ENCODE data around the gene FASLG.

The FASLG gene

DNA sequence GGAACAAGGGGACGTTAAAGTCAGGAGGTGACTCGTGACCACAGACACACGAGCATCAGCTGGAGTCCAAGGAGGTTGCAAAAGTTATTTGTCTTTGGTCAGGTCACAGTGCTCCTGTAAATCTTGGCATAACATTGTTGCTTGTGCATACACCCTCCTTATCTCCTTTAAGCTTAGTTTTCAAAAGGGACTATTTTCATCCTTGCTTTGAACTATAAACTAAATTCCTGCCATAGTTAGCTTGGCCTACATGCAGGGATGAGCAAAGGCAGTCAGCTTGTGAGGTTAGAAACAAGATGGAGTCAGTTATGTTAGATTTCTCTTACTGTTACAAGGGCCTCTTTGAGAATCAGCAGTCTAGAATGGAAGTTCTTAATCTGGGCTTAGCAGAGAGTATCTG lies 28.0 kb upstream of the FASLG start:
- H3K27ac Mint-ChIP-seq = no peak overlapping the region
- no peaks in the 10 kb centered on the region for H3K36me3 Mint-ChIP-seq (ENCODE audit: low read depth)
- no peaks in the 10 kb centered on the region for H3K9me3 Mint-ChIP-seq
- peaks cover 22% of the 10 kb centered on the region for H3K4me1 Mint-ChIP-seq (ENCODE audit: low read depth)
- peaks cover 28% of the 10 kb centered on the region for H3K27me3 Mint-ChIP-seq (ENCODE audit: low read depth)
- H3K4me3 Mint-ChIP-seq = no peak overlapping the region

GRCh38 chr1:172637522-172637921 lies 21.4 kb upstream of the FASLG start:
- Mint-ChIP-seq H3K27ac (peak overlapping the region; percentile 16), H3K27me3 (ENCODE audit: low read depth) (peaks cover 29% of the 10 kb centered on the region), H3K4me1 (ENCODE audit: low read depth) (peaks cover 46% of the 10 kb centered on the region), H3K36me3 (ENCODE audit: low read depth) (peaks cover 9% of the 10 kb centered on the region), H3K9me3 (peaks cover 6% of the 10 kb centered on the region), H3K4me3 (no peak overlapping the region)

GRCh38 chr1:172638249-172638648 lies 20.7 kb upstream of the FASLG start:
- Mint-ChIP-seq H3K4me1 (ENCODE audit: low read depth) (peaks cover 49% of the 10 kb centered on the region), H3K36me3 (ENCODE audit: low read depth) (peaks cover 9% of the 10 kb centered on the region), H3K9me3 (peaks cover 6% of the 10 kb centered on the region), H3K27ac (peak overlapping the region; percentile 92), H3K27me3 (ENCODE audit: low read depth) (peaks cover 28% of the 10 kb centered on the region), H3K4me3 (peak overlapping the region; percentile 68)

- Mint-ChIP-seq H3K9me3 (peaks cover 6% of the 10 kb centered on the region), H3K36me3 (ENCODE audit: low read depth) (peaks cover 9% of the 10 kb centered on the region)
Observed at GRCh38 chr1:172638885-172639831, 19.7 kb upstream of the FASLG start.

DNA sequence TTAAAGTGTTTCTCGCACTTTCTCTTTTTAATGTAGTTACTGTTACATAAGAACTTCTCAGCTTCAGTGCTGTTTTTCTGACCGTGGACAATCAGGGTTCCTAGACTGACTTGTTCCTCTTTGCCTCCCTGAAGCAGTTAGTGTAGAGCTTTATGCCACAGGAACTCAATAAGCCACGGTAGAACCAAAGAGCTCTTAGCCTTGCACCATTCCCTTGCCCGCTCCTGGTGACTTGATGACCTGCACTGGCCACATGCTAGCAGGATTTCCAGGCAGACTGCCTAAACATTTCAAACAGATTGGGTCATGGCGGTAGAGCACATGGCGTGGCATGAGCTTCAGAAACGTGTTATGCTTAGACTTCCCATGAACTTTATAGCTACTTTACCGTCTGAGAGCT lies 18.8 kb upstream of the FASLG start:
- Mint-ChIP-seq H3K4me3 (peak overlapping the region; percentile 45), H3K36me3 (ENCODE audit: low read depth) (peaks cover 9% of the 10 kb centered on the region), H3K4me1 (ENCODE audit: low read depth) (peaks cover 66% of the 10 kb centered on the region), H3K27me3 (ENCODE audit: low read depth) (peaks cover 31% of the 10 kb centered on the region), H3K9me3 (peaks cover 6% of the 10 kb centered on the region), H3K27ac (peak overlapping the region; percentile 32)

More at GRCh38 chr1:172638885-172639831, 19.7 kb upstream of the FASLG start:
- H3K27me3 Mint-ChIP-seq (ENCODE audit: low read depth) = peaks cover 28% of the 10 kb centered on the region
- peak overlapping the region; percentile 68 for H3K4me3 Mint-ChIP-seq
- peaks cover 58% of the 10 kb centered on the region for H3K4me1 Mint-ChIP-seq (ENCODE audit: low read depth)
- peak overlapping the region; percentile 92 for H3K27ac Mint-ChIP-seq

DNA sequence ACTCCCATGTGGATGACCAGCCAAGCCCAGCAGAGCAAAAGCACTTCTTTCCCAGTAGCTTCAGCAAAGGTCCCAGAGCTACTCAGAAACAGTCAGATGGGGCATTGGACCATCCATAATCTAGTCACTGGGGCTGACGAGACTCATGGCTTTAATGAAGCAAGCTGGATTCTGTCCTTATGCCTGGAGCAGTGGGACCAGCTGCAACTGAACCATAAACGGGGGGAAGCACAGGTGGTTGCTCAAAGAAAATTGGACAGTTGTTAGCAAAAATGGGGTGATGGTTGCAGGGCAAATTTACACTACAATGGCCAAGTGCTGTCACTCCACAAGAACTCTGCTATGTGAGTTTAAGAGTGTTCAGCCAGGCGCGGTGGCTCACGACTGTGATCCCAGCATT lies 17.4 kb upstream of the FASLG start:
- Mint-ChIP-seq H3K9me3 (peaks cover 6% of the 10 kb centered on the region), H3K36me3 (ENCODE audit: low read depth) (peaks cover 9% of the 10 kb centered on the region), H3K27ac (no peak overlapping the region)

DNA sequence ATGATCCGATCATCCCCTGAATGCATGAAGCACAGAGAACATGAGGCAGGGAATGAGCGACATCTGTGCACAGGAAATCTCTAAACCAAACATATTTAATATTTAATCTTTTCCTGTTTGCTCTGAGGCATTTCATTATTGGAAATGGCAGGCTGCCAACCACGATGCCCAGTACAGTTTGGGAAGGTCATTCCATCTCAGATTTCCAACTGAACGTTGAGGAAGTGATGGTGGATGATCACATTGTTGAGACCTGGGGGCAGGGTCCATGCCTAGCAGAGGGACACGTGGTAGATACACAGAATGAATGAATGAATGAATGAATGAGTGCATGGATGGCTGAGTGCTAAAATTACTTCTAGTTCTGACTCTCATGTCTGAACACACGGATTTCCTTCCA lies 15.9 kb upstream of the FASLG start:
- Mint-ChIP-seq H3K9me3 (no peaks in the 10 kb centered on the region), H3K27me3 (ENCODE audit: low read depth) (peaks cover 32% of the 10 kb centered on the region), H3K4me3 (no peak overlapping the region), H3K4me1 (ENCODE audit: low read depth) (peaks cover 77% of the 10 kb centered on the region), H3K36me3 (ENCODE audit: low read depth) (peaks cover 2% of the 10 kb centered on the region), H3K27ac (no peak overlapping the region)

More for the DNA sequence above, 17.4 kb upstream of the FASLG start:
- H3K27me3 Mint-ChIP-seq (ENCODE audit: low read depth) = peaks cover 37% of the 10 kb centered on the region
- H3K4me3 Mint-ChIP-seq = no peak overlapping the region
- H3K4me1 Mint-ChIP-seq (ENCODE audit: low read depth) = peaks cover 71% of the 10 kb centered on the region

DNA sequence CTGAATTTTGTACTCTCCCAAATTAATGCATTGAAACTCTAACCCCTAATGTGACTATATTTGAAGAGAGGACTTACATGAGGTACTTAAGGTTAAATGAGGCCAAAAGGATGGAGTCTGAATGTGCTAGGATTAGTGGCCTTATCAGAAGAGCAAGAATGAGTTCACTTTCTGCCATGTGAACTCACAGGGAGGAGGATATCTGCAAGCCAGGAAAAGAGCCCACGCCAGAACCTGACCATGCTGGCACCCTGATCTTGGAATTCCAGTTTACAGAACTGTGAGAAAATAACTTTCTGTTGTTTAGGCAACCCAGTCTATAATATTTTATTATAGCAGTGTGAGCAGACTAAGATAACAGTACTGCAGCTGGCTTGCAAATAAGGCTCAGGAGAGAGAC lies 12.2 kb upstream of the FASLG start:
- peaks cover 2% of the 10 kb centered on the region for H3K36me3 Mint-ChIP-seq (ENCODE audit: low read depth)
- H3K27ac Mint-ChIP-seq = peak overlapping the region; percentile 41
- peaks cover 32% of the 10 kb centered on the region for H3K27me3 Mint-ChIP-seq (ENCODE audit: low read depth)
- H3K4me1 Mint-ChIP-seq (ENCODE audit: low read depth) = peaks cover 50% of the 10 kb centered on the region
- no peak overlapping the region for H3K4me3 Mint-ChIP-seq
- H3K9me3 Mint-ChIP-seq = no peaks in the 10 kb centered on the region

DNA sequence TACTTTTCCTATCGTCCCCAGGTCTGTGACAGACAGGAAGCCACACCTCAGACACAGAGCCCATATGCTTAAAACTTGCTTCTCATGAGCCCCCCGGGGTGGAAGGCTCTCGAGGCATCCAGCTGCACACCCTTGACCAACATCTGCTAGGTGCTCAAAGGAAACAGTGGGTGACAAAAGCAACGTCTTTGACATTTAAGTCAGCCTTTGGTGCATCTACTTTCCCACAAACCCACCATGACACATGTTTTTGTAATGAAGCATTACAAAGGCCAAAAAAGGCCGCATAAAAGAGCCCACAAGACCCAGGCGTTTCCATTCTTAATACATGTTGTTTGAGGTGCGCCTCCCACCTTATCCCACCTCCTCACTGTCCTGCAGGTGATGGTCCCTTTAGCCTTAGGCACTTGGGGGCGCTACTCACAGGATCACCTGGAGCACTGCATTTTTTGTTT lies 11.8 kb upstream of the FASLG start:
- Mint-ChIP-seq H3K27me3 (ENCODE audit: low read depth) (peaks cover 30% of the 10 kb centered on the region), H3K4me1 (ENCODE audit: low read depth) (peaks cover 49% of the 10 kb centered on the region), H3K4me3 (no peak overlapping the region), H3K36me3 (ENCODE audit: low read depth) (peaks cover 2% of the 10 kb centered on the region), H3K27ac (peak overlapping the region; percentile 66), H3K9me3 (no peaks in the 10 kb centered on the region)

DNA sequence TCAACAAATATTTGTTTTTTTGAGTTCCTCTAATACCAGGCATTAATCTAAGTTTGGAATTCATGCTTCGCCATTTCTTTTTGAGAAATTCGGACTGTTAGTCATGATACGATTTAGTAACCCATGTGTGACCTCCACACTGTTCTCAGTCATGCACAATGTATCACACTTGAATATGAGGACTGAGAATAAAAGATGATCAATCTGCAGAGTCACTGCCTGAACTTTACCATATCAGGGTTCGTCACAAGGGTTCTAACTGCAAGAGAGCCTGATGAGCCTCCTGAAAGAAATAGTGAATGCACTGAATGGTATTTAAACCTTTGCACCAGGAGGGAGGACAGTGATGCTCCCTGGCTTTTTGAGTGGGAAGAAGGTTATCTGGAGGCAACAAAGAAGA lies 10.9 kb upstream of the FASLG start:
- no peak overlapping the region for H3K27ac Mint-ChIP-seq
- peaks cover 2% of the 10 kb centered on the region for H3K36me3 Mint-ChIP-seq (ENCODE audit: low read depth)
- no peak overlapping the region for H3K4me3 Mint-ChIP-seq
- H3K4me1 Mint-ChIP-seq (ENCODE audit: low read depth) = peaks cover 45% of the 10 kb centered on the region
- no peaks in the 10 kb centered on the region for H3K9me3 Mint-ChIP-seq
- peaks cover 27% of the 10 kb centered on the region for H3K27me3 Mint-ChIP-seq (ENCODE audit: low read depth)

GRCh38 chr1:172650474-172651193 lies 8.3 kb upstream of the FASLG start:
- H3K27me3 Mint-ChIP-seq (ENCODE audit: low read depth) = peaks cover 23% of the 10 kb centered on the region
- H3K9me3 Mint-ChIP-seq = peaks cover 5% of the 10 kb centered on the region
- no peak overlapping the region for H3K4me3 Mint-ChIP-seq
- H3K27ac Mint-ChIP-seq = no peak overlapping the region
- peaks cover 2% of the 10 kb centered on the region for H3K36me3 Mint-ChIP-seq (ENCODE audit: low read depth)
- peaks cover 35% of the 10 kb centered on the region for H3K4me1 Mint-ChIP-seq (ENCODE audit: low read depth)

- Mint-ChIP-seq H3K9me3 (peaks cover 5% of the 10 kb centered on the region), H3K27me3 (ENCODE audit: low read depth) (peaks cover 18% of the 10 kb centered on the region), H3K4me1 (ENCODE audit: low read depth) (peaks cover 21% of the 10 kb centered on the region), H3K27ac (no peak overlapping the region), H3K4me3 (no peak overlapping the region), H3K36me3 (ENCODE audit: low read depth) (peaks cover under 1% of the 10 kb centered on the region)
Observed at GRCh38 chr1:172653015-172653709, 5.7 kb upstream of the FASLG start.

DNA sequence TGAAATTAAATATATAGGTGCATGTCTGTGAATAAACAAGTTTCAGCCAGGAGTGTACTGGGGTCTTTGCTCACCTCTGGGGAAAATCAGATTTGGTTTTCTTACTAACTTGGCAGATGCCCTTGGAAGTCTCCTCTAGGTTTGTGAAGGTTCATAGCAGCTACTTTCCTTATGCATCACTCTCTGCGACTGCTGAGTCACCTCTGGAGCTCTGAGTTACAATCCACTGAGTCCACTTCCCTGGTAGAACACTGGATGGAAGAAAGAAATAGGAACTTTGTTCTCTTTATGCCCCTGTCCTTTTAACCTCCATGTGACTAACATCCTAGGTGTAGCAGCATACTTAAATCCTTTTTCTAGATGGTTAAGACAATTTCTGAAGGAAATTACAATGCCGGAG lies 4.4 kb upstream of the FASLG start:
- H3K27ac Mint-ChIP-seq = no peak overlapping the region
- H3K36me3 Mint-ChIP-seq (ENCODE audit: low read depth) = no peaks in the 10 kb centered on the region
- peaks cover 14% of the 10 kb centered on the region for H3K27me3 Mint-ChIP-seq (ENCODE audit: low read depth)
- peaks cover 29% of the 10 kb centered on the region for H3K4me1 Mint-ChIP-seq (ENCODE audit: low read depth)
- H3K4me3 Mint-ChIP-seq = no peak overlapping the region
- peaks cover 5% of the 10 kb centered on the region for H3K9me3 Mint-ChIP-seq

DNA sequence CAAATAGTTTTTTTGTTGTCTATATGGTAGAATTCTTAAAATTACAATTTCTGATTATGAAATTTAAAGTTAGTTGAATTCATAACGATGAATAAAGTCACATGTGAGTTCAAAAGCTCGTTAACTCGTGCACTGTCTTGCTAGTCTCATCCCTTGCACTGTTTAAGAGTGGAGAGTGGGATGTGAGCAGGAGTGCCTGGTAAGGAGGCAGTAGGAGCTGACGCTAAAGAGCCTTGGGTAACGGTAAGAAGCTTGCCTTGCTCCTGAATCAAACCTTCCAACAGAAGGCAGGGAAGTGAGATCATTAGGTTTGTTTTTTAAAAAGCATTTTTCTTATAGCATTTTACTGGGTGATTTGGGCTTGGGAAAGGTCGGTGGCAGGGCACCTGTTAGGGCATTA lies 2.3 kb upstream of the FASLG start:
- Mint-ChIP-seq H3K27me3 (ENCODE audit: low read depth) (peaks cover 7% of the 10 kb centered on the region), H3K36me3 (ENCODE audit: low read depth) (peaks cover 4% of the 10 kb centered on the region), H3K4me3 (no peak overlapping the region), H3K27ac (no peak overlapping the region), H3K4me1 (ENCODE audit: low read depth) (peaks cover 45% of the 10 kb centered on the region), H3K9me3 (peaks cover 5% of the 10 kb centered on the region)

Data from T-helper 1 cell treated with Interleukin-12 subunit alpha and Interleukin-12 subunit beta and Interleukin-4 antibody, amounts not matched to agents 30 μg/mL and 1 μg/mL, for 36 hours (primary cell).